GM19025 (cell line): ENCODE measurements around the gene PLPPR1.

Source experiments
- ATAC-seq: cut with Tn5 transposase; IDR thresholded peaks from one replicate; pipeline ENCODE4 v1.9.1; 2021; ENCODE audit warnings: mild to moderate bottlenecking, low read depth, moderate library complexity; ENCODE audit not compliant: unreplicated experiment

Gene PLPPR1

DNA sequence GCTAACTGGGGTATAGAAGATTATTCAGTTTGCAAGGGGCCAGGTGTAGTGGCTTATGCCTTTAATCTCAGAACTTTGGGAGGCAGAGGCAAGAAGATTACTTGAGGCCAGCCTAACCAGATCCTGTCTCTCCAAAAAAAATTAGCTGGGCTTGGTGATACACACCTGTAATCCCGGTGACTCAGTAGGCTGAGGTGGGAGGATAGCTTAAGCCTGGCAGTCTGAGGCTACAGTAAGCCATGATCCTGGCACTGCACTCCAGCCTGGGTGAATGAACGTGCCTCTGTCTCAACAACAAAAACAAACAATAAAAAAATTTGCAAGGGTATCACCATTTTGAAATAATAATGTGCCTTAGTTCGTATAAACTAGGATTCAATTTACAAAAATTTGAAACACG, 305.0 kb downstream of the PLPPR1 start:
- no peak for ATAC-seq

DNA sequence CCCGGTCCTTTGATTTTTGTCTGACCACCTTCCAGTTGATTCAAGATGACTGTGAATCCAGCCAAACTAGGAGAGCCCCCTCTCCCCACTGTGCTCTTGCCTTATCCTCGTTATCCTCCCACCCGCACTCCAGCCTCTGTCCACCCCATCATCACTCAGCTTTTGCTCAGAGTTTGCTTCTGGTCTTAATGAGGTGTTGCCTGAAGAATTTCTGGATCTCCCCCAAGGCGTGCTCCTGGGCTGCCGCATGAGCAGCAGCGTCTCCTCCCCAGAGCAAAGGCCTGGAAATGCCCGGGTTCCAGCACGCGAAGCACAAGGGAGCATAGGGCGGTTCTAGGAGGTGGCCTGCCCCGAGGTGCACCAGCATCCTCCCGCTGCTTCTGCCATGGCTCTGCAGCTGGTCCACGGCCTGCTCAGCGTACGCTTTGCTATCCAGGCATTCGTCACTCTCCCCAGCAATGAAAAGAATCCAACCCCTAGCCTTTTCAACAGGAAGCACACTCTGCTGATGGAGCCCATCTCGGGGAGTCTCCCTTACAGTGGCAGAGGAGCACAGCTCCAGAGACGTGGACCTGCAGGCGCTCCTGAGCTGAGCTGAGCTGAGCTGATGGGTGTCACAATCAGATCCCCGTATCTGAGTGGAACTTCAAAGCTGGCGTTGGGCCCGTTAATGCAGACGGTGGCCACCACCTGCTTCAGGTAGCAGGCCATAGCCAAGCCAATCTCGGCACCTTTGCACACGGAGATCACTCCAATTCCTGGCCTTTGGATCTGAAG, 305.6 kb downstream of the PLPPR1 start:
- ATAC-seq = no peak

DNA sequence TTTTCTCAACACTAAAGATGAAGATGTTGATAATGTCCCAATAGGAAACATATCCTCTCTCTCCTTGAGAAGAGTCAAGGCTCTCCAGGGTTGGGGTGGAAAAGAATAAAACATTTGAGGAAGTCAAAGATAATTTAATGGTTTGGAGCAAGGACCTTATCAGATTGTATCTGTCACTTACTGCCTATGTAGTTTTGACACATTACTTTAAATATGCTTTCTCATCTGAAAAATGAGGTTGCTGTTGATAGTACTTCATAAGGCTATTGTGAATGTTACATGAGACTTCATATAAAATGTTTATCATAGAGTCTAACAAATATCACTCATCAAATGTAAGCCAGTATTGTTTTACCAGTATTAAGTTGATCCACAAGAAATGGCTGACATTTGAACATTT, 307.6 kb downstream of the PLPPR1 start:
- no peak for ATAC-seq

DNA sequence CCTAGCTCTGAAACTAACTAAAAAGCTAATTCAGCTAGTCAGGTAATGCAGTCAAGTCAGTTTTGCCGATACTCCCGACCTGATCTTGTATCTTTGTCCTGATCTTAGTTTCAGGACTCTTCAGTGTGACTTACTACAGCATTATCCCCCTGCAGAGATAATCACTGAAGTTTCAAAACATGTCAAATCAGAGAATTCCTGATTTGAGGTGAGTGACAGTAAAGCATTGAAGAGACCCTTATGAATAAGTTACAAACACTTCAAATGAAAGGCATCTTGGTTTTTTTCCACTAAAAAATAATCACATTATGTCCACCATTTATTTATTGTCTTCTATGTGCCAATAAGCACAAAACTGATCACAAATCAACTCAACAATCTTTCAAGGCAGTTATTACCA, 308.7 kb downstream of the PLPPR1 start:
- no peak for ATAC-seq

DNA sequence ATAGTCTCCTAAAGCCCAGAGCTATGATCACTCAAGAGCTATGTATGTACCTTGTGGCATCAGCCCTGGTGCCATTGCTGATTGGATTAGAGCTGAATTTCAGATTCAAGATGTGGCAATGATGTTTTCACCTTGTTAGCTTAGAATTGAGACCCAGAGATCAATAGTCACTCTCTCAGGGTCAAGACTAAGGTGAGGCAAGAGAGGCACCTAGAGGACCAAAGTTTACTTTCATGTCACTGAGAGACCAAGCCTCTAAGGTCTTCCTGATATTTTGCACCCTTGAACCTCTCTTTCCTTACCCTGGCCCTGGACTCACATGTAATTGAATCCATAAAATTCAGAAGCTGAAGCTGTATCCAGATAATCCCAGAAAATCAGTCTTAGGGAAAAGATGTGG, 313.4 kb downstream of the PLPPR1 start:
- ATAC-seq = no peak

DNA sequence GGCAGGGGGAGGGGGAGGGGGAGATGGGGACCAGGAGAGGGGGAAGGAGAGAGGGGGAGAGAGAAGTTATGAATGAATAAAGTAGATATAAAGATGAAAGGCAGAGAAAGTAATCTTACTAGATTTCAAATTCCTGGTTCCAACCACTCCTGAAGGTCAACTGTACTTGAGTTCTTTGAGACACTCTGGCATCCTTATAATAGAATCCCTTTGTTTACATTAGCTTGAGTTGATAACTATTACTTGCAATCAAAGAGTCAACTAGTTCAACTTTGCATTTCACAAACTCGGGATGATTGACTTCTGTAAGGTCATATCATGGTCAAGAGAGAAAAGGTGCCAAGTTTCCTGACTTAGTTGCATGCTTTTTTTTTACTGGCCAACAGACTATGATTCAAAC, 314.1 kb downstream of the PLPPR1 start:
- no peak for ATAC-seq

DNA sequence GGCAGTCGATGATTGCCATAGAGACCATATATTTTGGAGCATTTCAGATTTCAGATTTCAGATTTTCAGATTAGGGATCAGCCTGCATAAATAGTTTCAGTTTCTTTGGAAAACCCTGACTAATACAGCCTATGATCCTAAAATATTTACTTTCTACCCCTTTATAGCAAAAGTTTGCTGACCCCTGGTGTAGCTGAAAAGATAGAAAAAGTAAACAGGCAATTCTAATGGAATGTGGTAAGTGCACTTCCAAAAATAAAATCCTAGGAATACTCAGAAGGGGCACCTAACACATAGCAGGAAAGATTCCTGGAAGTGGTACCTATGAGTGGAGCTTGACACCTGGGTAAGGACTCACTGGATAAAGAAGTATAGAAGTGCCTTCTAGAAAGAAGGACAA, 321.8 kb downstream of the PLPPR1 start:
- no peak for ATAC-seq

DNA sequence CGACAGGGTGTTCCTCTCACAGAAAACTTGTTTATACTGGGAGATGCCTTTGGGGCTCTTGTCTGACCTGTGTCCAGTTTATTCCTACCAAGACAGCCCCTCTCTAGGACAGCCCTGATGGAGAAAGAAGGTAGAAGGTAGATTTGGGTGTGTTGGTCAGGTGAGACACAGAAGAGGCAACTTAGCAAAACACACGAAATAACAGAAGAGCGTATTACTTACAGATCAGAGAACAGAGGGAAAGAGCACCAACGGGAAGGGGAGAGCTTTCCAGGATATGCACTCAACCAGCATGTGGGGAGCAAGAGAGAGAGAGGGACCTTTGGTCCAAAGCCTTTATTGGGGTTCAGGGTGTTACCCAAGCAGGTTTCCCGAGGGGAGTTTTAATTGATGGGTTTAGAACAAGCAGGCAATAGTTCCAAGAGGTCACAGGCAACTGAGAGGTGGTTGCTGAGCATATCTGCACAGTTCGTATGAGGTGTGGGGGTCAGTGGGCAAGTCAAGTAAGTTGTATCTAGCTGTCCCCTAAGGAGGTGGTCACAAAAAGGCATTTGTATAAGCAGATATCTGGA, 324.5 kb downstream of the PLPPR1 start:
- ATAC-seq = no peak

DNA sequence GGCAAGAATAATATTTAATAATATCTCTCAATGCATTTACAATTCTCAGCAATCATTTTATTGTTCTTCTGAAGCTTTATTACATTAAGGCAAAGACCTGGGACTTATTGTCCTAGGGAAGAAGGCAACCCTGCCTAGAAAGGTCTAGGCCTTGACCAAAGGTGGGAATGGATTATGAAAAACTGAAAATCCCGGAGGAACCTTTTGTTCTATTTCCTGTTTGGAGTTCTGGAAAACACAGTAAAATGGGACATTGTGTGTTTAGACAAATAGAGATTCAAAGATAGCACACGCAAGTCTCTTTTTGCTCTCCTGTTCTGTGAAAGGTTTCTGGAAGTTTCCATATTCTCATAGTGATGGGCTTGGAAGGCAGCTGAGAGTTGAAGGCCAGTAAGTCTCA, 325.2 kb downstream of the PLPPR1 start:
- no peak for ATAC-seq

DNA sequence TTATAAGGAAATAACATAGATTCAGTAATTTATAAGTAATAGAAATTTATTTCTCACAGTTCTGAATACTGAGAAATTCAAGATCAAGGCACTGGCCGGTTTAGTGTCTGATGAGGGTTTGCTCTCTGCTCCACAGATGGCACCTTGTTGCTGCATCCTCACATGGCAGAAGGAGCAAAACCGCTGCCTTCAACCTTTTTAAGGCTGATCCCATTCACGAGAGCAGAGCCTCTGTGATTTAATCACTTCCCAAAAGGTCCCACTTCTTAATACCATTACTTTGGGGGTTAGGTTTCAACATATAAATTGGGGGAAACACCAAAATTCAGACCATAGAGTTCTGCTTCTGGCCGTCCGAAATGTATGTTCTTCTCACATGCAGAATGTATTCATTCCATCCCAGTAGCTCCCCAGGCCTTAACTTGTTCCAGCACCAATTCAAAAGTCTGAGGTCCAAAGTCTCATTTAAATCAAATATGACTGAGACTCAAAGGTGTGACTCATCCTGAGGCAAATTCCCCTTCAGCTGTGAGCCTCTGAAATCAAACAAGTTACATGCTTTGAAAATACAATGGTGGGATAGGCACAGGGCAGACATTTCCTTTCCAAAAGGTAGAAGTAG, 325.7 kb downstream of the PLPPR1 start:
- no peak for ATAC-seq

DNA sequence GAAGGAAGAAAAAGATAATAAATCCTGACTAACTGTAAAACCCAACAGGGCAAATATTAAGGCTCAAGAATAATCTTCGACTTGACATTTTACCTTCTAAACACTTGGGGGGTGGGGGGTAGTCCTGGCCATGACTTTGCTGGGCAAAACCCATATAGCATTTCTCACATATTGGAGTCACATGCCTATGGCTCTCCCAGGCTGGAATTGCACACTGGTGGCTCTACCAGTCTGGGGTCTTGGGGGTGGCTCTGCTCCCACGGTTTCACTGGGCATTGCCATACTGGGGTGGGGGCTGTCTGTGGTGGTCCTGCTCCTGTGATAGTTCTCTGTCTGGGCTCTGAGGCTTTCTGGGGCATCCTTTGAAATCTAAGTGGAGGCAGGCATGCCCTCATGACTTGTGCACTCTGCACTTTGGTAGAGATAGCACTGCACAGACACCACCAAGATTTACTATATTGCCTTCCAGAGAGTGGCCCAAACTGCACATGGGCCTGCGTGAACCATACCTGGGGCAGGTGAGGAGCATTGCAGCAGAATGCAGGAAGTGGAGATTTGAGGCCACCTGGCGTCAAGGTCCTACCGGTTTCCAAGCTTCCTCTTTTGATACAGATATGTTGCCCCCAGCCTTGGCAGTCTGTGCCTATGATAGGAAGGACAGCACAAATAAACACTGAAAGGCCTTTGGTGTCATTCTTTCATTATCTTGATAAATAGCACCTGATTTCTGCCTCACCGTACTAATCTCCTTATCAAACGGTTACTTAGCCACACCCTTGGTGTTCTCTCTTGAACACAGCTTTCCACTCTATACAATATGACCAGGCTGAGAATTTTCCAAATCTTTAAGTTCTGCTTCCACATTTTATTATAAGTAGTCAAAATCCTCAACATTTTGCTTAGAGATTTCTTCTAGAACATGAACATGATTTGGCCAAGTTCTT, 326.5 kb downstream of the PLPPR1 start:
- no peak for ATAC-seq

DNA sequence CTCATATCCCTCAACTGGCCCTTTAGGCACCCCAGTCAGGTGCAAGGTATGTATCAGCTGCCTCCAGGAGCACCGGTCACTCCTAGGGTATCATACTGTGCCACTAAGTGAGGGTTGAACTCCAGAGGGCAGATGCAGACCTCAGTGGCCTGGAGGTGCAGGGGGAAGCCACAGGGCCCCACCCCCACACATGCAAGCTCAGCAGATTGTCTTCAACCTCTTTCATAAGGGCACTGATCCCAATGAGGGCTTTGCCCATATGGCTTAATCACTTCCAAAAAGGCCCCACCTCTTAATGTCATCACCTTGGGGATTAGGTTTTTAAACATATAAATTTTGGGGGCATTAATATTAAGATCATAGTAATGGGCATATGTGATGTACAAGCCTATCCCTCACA, 328.1 kb downstream of the PLPPR1 start:
- no peak for ATAC-seq

DNA sequence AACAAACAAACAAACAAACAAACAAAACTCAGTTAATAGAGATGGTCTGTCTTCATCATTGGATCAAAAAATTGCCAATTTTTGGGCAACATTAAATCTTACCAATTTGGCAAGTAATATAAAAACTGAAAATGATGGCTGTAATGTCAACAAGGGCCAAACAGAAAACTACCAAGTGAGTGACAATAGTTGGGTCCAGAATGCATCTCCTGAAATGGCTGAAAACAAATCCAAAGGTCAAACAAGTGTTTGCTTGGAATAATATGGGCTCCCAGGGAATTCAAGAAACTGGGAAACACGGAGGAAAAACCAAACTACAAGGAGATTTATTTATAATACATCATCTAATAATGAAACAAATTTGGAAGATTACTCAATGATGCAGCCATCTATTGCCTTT, 331.2 kb downstream of the PLPPR1 start:
- no peak for ATAC-seq

DNA sequence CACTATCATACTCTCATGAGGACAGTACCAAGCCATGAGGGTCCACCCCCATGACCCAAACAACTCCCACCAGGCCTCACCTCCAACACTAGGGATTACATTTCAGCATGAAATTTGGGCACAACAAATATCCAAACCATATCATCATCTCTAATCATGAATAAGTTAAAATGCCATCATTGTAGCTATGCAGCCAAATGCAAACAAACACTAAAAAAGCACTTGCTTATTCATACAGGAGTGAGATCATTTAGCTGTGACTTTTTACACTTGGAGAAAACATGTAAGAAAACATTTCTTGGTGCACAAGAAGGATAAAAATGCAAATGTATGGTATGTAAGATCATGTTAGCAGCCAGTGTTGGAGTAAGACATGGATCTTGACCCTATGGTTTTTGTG, 332.1 kb downstream of the PLPPR1 start:
- ATAC-seq = no peak

DNA sequence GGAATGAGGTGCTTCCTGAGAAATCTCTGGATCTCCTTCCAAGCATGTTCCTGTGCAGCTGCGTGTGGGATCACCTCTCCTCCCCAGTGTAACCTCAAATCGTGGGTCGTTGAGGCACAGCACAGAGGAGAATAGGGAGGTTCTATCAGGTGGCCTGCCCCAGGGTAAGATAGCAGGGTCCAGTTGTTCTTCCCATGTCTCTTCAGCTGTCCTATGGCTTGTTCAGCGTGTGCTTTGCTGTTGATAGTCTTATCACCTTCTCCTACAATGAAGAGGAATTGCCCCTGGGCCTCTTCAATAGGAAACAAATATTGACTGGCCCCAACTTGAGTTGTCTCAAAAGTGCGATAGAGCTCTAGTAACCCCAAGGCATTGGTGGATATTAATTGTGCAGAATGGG, 333.9 kb downstream of the PLPPR1 start:
- no peak for ATAC-seq

DNA sequence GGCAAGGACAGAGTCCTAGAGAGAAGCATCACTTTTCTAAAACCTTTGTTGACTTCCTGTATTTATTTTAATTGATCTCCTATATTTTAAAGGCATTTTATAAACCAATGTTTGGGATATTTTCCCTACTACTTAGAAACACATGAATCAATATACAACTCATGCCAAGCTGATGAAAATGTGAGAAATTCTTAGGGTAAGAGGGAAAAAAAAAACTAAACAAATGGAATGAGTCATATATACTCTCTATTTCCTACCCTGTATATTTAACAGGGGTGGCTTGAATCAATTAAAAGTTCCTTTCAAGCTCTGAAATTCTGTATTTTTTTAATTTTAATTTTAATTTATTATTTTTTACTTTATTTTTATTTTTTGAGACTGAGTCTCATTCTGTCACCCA, 336.7 kb downstream of the PLPPR1 start:
- no peak for ATAC-seq

DNA sequence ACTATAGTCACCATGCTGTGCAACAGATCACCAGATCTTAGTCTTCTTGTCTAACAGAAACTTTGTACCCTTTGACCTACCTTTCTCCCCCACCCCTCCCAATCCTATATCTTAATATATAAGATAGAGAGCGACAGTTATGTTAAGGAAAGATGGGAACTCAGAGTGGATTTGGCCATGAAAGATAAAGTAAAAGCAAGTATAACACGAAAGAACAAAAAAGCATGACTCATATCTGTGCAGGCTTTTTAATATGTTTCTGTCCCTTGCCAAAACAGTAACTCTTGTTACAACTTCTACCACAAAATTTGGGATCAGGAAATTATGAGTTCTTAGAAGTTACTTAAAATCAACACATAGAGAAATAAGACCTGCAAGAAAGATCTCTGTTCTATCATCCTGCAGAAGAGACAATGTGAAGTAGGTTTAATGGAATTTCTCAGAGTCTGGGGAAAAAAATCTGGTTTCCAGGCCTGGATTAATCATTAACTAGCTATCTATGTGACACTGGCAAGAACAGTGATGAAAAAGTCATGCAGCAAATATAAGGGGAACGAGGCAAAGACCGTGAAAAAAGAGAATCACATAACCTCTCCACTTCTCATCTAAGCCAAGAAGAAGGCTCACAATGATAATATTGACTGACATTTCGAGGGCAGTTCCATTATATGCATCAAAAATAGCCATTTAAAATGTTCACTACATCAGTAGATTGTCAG, 337.7 kb downstream of the PLPPR1 start:
- ATAC-seq = no peak

DNA sequence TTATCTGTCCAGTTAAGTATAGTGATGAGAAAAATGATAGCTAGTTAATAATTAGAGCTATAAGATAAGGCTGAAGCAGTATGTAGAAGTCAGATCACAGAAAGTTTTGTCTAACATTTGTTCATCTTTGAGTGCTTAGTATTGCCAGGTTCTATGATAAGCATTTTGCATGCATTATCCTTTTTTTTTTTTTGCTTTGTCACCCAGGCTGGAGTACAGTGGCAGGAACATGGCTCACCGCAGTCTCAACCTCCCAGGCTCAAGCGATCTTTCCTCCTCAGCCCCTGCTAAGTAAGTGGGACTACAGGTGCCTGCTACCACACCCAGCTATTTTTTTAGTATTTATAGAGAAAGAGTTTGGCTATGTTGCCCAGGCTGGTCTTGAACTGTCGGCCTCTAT, 338.8 kb downstream of the PLPPR1 start:
- no peak for ATAC-seq

DNA sequence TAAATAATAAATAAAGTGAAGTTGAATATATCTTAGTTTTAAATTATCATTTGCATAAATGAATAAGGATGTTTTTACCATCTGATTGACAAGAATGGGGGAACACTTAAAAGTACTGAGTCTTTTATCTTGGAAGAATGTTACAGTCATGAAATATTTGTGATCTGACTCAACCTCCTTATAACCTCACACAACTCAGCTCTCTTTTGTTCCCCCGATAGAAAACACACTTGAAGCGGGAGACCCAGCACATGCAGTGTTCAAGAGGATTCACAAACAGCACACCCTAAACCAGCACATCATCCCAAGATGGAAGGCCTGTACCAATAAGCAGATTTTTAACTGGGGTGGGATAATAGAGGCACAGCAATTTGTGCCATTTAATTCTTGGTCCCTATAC, 340.8 kb downstream of the PLPPR1 start:
- ATAC-seq = no peak

DNA sequence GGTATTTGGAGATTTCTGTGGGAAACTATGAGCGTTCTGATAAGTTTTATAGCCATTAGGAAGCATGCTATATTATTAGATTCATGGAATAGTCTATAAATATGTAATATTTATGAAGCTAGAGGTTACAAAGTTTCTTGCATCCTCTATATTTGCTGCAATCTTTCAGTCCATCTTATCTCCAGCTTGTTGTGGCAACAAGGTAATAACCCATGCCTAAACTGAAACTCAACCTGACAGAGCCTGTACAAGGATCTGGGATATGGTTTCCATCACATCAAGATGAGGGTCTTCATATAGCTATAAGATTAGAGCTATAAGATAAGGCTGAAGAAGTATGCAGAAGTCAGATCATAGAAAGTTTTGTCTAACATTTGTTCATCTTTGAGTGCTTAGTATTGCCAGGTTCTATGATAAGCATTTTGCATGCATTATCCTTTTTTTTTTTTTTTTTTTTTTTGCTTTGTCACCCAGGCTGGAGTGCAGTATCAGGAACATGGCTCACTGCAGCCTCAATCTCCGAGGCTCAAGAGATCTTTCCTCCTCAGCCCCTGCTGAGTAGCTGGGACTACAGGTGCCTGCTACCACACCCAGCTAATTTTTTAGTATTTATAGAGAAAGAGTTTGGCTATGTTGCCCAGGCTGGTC, 341.5 kb downstream of the PLPPR1 start:
- no peak for ATAC-seq
